ENCODE data around the gene NIBAN1.

DNA sequence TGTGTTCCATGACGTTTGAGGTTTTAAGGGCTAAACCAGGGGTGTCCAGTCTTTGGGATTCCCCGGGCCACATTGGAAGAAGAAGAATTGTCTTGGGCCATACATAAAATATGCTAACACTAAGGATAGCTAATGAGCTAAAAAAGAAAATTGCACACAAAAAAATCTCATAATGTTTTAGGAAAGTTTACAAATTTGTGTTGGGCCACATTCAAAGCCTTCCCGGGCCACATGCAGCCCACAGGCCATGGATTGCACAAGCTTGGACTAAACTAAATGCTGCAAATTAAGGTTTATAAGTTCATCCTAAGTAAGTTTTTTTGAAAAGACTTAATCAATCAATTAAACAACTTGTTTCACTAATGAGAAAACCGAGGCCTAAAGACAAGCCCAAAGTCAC, 21.9 kb downstream of the NIBAN1 start:
- TF ChIP-seq CTCF (IDR thresholded peaks at IDR 0.05; ENCODE audit: low read depth, low read length) (no peak), EZH2phosphoT487 (IDR thresholded peaks at IDR 0.05; ENCODE audit: low read depth) (no peak)

Data from OCI-LY3 (cell line).